Ectodermal cell (in vitro differentiated cells): ENCODE data around the gene PCDHGA12. TPM values are rescaled to one million over a fixed set of nuclear protein-coding genes. Genes with fewer than 3 reads are reported as not detected.
A peak's percentile ranks its signal among the peaks of the same experiment; 100 is the strongest.
"Not testable (repeated sequence)": the region's sequence is repeated elsewhere in the genome, so short reads cannot be mapped to it uniquely, and the experiment has no call there.

Experiments
- H3K27ac ChIP-seq: 2 replicates; pipeline ENCODE4 v1.7.0; 2013; ENCODE audit warnings: mild to moderate bottlenecking, low read depth, low read length; ENCODE audit not compliant: insufficient read depth, poor library complexity, severe bottlenecking
- H3K27me3 ChIP-seq: 2 replicates; pipeline ENCODE4 v1.7.0; 2013; ENCODE audit warnings: mild to moderate bottlenecking, low read length; ENCODE audit not compliant: insufficient read depth, control insufficient read depth, poor library complexity, severe bottlenecking
- H3K36me3 ChIP-seq: one replicate; pipeline ENCODE4 v1.7.0; 2013; ENCODE audit warnings: low read length; ENCODE audit not compliant: control insufficient read depth, insufficient read depth
- H3K4me1 ChIP-seq: one replicate; pipeline ENCODE4 v1.7.0; 2013; ENCODE audit warnings: low read length; ENCODE audit not compliant: control insufficient read depth, insufficient read depth
- H3K4me3 ChIP-seq: 2 replicates; pipeline ENCODE4 v1.7.0; 2013; ENCODE audit warnings: low read depth, low read length, control low read depth; ENCODE audit not compliant: insufficient read depth
- H3K9me3 ChIP-seq: 2 replicates; pipeline ENCODE4 v1.7.0; 2013; ENCODE audit warnings: mild to moderate bottlenecking, low read length, moderate library complexity; ENCODE audit not compliant: control insufficient read depth
- WGBS, 2 experiments: methylation state at CpG; one replicate each; pipeline ENCODE4 v1.1.7; 2013; ENCODE audit warnings: missing lambda C conversion rate in 2 of 2; 5-methylcytosine and 5-hydroxymethylcytosine counted together
- polyA plus RNA-seq, 4 experiments: library from polyadenylated mRNA; stranded (reverse); fragments of 50-300 nt; gene quantifications; one replicate each; pipeline ENCODE4 v1.2.3, GENCODE V29; 2013

The PCDHGA12 gene
- 0.33 TPM for polyA plus RNA-seq (2013, experiment 1 of 4)
- polyA plus RNA-seq (2013, experiment 2 of 4): 0.55 TPM
- 0.37 TPM for polyA plus RNA-seq (2013, experiment 3 of 4)
- polyA plus RNA-seq (2013, experiment 4 of 4): 0.61 TPM

- Histone ChIP-seq H3K9me3 (peaks cover 24% of the 10 kb centered on the region), H3K4me1 (no peaks in the 10 kb centered on the region), H3K4me3 (no peak within 1 kb of the TSS), H3K36me3 (peaks cover 46% of the 10 kb centered on the region), H3K27ac (no peak within 1 kb of the TSS), H3K27me3 (no peaks in the 10 kb centered on the region)
- WGBS, 2 experiments: 95% methylated on average over 33 of the region's 33 CpGs
Observed at GRCh38 chr5:141430332-141431113, at the start of gene PCDHGA12. Gene PCDHGA12, plus strand, starts transcription at chr5:141430507. Its CDS starts 253 bp downstream, at chr5:141430760.

DNA sequence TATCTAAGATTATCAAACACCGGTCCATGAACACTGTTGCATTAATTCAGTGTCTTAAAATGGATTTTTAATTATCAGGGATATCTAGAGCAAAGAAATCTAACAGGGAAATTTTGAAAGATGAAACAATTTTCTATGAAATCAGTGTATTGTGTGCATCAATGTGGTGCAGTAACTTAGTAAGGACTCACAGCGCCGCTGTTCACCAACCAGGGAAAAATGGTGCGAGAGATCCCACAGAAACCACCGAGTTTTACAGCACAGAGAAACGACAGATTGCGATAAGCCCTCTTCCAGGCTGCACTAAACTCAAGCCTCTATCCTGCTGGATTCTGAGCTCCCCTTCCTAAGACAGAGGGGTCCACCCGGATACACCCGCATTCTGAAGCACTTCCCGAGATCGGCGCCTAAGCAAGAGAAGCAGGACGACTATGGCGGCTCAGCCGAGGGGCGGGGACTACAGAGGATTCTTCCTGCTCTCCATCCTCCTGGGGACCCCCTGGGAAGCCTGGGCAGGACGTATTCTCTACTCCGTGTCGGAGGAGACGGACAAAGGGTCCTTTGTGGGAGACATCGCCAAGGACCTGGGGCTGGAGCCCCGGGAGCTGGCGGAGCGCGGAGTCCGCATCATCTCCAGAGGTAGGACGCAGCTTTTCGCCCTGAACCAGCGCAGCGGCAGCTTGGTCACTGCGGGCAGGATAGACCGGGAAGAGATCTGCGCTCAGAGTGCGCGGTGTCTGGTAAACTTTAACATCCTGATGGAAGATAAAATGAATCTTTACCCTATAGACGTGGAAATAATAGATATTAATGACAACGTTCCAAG is 47.6 kb upstream of the PCDHGA12 start, which contains the start of gene PCDHGA7:
Gene PCDHGA7, plus strand, starts transcription at position 274 of the 826 bp plus-strand sequence. Its CDS starts 158 bp downstream, at position 432.
- Histone ChIP-seq H3K36me3 (no peaks in the 10 kb centered on the region), H3K4me1 (no peaks in the 10 kb centered on the region), H3K9me3 (peaks cover 2% of the 10 kb centered on the region), H3K27ac (no peak within 1 kb of the TSS), H3K4me3 (no peak within 1 kb of the TSS), H3K27me3 (no peaks in the 10 kb centered on the region)
- 94 to 95% methylated on average over 37 of the region's 37 CpGs for WGBS, 2 experiments

GRCh38 chr5:141383345-141383744 is 47.0 kb upstream of the PCDHGA12 start:
- WGBS, 2 experiments: 94 to 96% methylated on average over 21 of the region's 21 CpGs
- Histone ChIP-seq H3K4me1 (no peaks in the 10 kb centered on the region), H3K4me3 (no peak overlapping the region), H3K36me3 (no peaks in the 10 kb centered on the region), H3K27ac (no peak overlapping the region), H3K9me3 (peaks cover 3% of the 10 kb centered on the region), H3K27me3 (no peaks in the 10 kb centered on the region)

DNA sequence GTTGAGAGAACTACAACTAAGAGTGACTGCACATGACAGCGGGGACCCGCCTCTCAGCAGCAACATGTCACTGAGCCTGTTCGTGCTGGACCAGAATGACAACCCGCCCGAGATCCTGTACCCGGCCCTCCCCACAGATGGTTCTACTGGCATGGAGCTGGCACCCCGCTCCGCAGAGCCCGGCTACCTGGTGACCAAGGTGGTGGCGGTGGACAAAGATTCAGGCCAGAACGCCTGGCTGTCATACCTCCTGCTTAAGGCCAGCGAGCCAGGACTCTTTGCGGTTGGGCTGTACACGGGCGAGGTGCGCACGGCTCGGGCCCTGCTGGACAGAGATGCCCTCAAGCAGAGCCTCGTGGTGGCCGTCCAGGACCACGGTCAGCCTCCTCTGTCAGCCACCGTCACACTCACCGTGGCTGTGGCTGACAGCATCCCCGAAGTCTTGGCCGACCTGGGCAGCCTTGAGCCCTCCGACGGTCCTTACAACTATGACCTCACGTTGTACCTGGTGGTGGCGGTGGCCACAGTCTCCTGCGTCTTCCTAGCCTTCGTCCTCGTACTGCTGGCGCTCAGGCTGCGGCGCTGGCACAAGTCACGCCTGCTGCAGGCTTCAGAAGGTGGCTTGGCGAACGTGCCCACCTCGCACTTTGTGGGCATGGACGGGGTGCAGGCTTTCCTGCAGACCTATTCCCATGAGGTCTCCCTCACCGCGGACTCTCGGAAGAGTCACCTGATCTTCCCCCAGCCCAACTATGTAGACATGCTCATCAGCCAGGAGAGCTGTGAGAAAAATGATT is 45.6 kb upstream of the PCDHGA12 start:
- Histone ChIP-seq H3K4me3 (no peak overlapping the region), H3K27ac (no peak overlapping the region), H3K27me3 (no peaks in the 10 kb centered on the region), H3K36me3 (no peaks in the 10 kb centered on the region), H3K4me1 (no peaks in the 10 kb centered on the region), H3K9me3 (peaks cover 7% of the 10 kb centered on the region)
- WGBS, 2 experiments: 94 to 96% methylated on average over 43 of the region's 43 CpGs

GRCh38 chr5:141387557-141388311 is 42.6 kb upstream of the PCDHGA12 start, which contains the start of gene PCDHGB4:
Gene PCDHGB4, plus strand, starts transcription at chr5:141387698. Its CDS starts 187 bp downstream, at chr5:141387885.
- 65 to 71% methylated on average over 17 of the region's 40 CpGs for WGBS, 2 experiments
- not testable (repeated sequence) for H3K9me3 ChIP-seq, H3K27ac ChIP-seq

DNA sequence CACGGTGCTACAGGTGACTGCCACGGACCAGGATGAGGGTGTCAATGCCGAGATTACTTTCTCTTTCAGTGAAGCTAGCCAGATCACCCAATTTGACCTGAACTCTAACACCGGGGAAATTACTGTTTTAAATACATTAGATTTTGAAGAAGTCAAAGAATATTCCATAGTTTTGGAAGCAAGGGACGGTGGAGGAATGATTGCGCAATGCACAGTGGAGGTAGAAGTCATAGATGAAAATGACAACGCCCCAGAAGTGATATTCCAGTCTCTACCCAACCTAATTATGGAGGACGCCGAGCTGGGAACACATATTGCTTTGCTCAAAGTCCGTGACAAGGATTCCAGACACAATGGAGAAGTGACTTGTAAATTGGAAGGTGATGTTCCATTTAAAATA is 41.6 kb upstream of the PCDHGA12 start:
- H3K36me3 ChIP-seq: peaks cover 12% of the 10 kb centered on the region
- no peaks in the 10 kb centered on the region for H3K27me3 ChIP-seq
- no peak overlapping the region for H3K4me3 ChIP-seq
- H3K9me3 ChIP-seq: peaks cover 5% of the 10 kb centered on the region
- H3K4me1 ChIP-seq: no peaks in the 10 kb centered on the region
- no peak overlapping the region for H3K27ac ChIP-seq
- 92 to 100% methylated on average over 9 to 10 of the region's 10 CpGs for WGBS, 2 experiments

More at GRCh38 chr5:141387557-141388311, 42.6 kb upstream of the PCDHGA12 start, which contains the start of gene PCDHGB4:
- H3K36me3 ChIP-seq, H3K4me1 ChIP-seq, H3K27me3 ChIP-seq: not testable (repeated sequence)
- H3K4me3 ChIP-seq: peak within 1 kb of the TSS; percentile 23

DNA sequence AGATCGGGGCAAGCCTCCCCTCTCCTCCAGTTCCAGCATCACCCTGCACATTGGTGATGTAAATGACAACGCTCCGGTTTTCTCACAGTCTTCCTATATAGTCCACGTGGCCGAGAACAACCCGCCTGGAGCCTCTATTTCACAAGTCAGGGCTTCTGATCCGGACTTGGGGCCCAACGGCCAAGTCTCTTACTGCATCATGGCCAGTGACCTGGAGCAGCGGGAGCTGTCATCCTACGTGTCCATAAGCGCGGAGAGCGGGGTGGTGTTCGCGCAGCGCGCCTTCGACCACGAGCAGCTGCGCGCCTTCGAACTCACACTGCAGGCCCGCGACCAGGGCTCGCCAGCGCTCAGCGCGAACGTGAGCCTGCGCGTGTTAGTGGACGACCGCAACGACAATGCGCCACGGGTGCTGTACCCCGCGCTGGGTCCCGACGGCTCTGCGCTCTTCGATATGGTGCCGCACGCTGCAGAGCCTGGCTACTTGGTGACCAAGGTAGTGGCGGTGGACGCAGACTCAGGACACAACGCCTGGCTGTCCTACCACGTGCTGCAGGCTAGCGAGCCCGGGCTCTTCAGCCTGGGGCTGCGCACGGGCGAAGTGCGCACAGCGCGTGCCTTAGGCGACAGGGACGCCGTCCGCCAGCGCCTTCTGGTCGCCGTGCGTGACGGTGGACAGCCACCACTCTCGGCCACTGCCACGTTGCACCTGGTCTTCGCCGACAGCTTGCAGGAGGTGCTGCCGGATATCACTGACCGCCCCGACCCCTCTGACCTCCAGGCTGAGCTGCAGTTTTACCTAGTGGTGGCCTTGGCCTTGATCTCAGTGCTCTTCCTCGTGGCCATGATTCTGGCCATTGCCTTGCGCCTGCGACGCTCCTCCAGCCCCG is 40.9 kb upstream of the PCDHGA12 start:
- H3K27ac ChIP-seq: no peak overlapping the region
- peaks cover 5% of the 10 kb centered on the region for H3K9me3 ChIP-seq
- H3K4me1 ChIP-seq: no peaks in the 10 kb centered on the region
- H3K36me3 ChIP-seq: peaks cover 12% of the 10 kb centered on the region
- H3K27me3 ChIP-seq: no peaks in the 10 kb centered on the region
- no peak overlapping the region for H3K4me3 ChIP-seq
- WGBS, 2 experiments: 96 to 97% methylated on average over 77 of the region's 77 CpGs

DNA sequence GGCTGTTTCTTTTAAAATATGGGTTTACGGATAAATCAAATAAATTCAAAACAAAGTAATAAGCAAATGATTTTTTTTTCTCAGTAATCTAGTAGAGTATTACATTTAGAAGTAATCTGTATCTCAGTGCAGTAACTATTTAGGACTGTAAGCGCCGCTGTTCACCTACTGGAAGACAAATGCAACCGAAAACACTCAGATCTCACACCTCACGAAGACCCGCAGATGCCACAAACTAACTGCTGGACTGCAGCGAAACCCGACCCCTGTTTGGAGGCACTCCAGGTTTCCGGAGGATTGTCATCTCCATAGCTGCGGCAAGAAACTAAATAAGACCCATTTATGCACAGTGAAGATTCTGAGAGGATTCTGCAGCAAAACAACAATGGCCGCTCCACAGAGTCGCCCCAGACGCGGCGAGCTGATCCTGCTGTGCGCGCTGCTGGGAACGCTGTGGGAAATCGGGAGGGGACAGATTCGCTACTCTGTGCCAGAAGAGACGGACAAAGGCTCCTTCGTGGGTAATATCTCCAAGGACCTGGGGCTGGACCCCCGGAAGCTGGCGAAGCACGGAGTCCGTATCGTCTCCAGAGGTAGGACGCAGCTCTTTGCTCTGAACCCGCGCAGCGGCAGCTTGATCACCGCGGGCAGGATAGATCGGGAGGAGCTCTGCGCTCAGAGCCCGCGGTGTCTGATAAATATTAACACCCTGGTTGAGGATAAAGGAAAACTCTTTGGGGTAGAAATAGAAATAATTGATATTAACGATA is 37.7 kb upstream of the PCDHGA12 start, which contains the start of gene PCDHGA8:
Gene PCDHGA8, plus strand, starts transcription at position 205 of the 770 bp plus-strand sequence. Its CDS starts 181 bp downstream, at position 386.
- Histone ChIP-seq H3K4me1 (no peaks in the 10 kb centered on the region), H3K9me3 (peaks cover 5% of the 10 kb centered on the region), H3K36me3 (peaks cover 12% of the 10 kb centered on the region), H3K27ac (no peak within 1 kb of the TSS), H3K4me3 (no peak within 1 kb of the TSS), H3K27me3 (no peaks in the 10 kb centered on the region)
- WGBS, 2 experiments: 96 to 97% methylated on average over 37 to 38 of the region's 38 CpGs
